K562 (cell line): ENCODE results near the gene SFI1.

ENCODE experiments used
- CHD2 ChIP-seq: IDR thresholded peaks from 2 replicates; pipeline ENCODE4 v1.6.1; 2011; ENCODE audit warnings: low read depth, low read length
- EGR1 ChIP-seq: fragments of 450-650 bp; conservative IDR thresholded peaks from 2 replicates; pipeline ENCODE4 v1.6.1; 2017; ENCODE audit warnings: mild to moderate bottlenecking
- ZBTB7A ChIP-seq: IDR thresholded peaks from 2 replicates; pipeline ENCODE4 v1.6.1; 2011; ENCODE audit warnings: low read depth, mild to moderate bottlenecking, low read length, moderate library complexity, borderline replicate concordance; ENCODE audit not compliant: control insufficient read depth
- ZNF124 ChIP-seq: sonication (generic); formaldehyde crosslinking; IDR thresholded peaks from 2 replicates; pipeline ENCODE4 v1.8.1; 2022; ENCODE audit warnings: missing genetic modification reagents
- TF ChIP-seq, protein P1 (sequence below): fragments of 200-800 bp; sonication (Bioruptor generic); IDR thresholded peaks from 2 replicates; pipeline ENCODE4 v1.6.1; 2016; ENCODE audit warnings: missing genetic modification characterization, missing compliant biosample characterization
- TF ChIP-seq, protein P2 (sequence below), 2 experiments: fragments of 450-650 bp; formaldehyde crosslinking in 1 of 2; IDR thresholded peaks; 2 replicates each; pipeline versions ENCODE4 v1.4.0 to v1.6.1; 2014 to 2020; ENCODE audit warnings: mild to moderate bottlenecking in 2 of 2, borderline replicate concordance in 1 of 2, low read depth in 1 of 2
- TF ChIP-seq, protein P3 (sequence below), 3 experiments: IDR thresholded peaks in 2 of 3; conservative IDR thresholded peaks in 1 of 3; 2 replicates each; pipeline ENCODE4 v1.5.1; 2011 to 2012; ENCODE audit warnings: low read length in 3 of 3, mild to moderate bottlenecking in 3 of 3, control low read depth in 2 of 3, improper control_type of control experiment in 1 of 3, inconsistent platforms in 1 of 3, low read depth in 1 of 3, mixed read lengths in 1 of 3, moderate library complexity in 1 of 3; ENCODE audit not compliant: insufficient read depth in 2 of 3

DNA sequence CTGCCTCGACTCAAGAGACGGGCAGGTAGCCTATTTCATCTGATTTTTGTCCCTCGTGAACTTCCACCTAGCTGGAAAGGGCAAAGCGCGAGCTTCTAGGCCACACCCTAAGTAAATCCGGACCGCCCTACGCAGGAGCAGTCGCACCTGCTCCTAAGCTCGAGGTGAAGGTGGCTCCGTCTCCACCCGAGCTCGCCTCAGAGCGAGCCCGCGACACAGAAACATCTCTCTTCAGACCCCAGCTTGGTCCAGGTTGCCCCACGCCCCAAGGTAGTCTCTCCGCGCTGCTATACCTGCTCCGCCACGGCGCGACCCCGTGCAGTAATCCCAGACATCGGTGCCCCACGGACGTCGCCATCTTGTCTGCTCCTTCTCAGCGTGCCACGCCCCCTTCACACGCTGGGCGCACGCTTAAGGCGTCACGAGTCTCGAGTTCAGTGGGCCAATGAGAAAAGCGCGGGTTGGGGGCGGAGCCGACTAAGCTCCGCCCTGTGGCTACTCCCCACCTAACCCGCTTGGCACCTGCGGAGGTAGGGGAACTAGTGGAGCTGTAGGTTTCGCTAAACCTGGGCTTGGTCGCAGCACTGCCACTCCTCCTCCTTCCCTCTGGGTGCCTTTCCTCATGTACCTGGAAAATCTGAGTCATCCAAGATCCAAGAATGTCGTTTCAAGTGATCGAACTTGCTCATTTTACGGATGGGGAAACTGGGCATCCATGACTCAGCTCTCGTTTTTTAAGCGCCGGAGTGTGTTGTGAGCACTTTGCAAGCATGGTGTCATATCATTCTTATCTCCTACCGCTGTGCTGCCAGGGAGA lies 165.7 kb downstream of the SFI1 start, which contains the start of gene PISD:
- TF ChIP-seq, protein P1, sequence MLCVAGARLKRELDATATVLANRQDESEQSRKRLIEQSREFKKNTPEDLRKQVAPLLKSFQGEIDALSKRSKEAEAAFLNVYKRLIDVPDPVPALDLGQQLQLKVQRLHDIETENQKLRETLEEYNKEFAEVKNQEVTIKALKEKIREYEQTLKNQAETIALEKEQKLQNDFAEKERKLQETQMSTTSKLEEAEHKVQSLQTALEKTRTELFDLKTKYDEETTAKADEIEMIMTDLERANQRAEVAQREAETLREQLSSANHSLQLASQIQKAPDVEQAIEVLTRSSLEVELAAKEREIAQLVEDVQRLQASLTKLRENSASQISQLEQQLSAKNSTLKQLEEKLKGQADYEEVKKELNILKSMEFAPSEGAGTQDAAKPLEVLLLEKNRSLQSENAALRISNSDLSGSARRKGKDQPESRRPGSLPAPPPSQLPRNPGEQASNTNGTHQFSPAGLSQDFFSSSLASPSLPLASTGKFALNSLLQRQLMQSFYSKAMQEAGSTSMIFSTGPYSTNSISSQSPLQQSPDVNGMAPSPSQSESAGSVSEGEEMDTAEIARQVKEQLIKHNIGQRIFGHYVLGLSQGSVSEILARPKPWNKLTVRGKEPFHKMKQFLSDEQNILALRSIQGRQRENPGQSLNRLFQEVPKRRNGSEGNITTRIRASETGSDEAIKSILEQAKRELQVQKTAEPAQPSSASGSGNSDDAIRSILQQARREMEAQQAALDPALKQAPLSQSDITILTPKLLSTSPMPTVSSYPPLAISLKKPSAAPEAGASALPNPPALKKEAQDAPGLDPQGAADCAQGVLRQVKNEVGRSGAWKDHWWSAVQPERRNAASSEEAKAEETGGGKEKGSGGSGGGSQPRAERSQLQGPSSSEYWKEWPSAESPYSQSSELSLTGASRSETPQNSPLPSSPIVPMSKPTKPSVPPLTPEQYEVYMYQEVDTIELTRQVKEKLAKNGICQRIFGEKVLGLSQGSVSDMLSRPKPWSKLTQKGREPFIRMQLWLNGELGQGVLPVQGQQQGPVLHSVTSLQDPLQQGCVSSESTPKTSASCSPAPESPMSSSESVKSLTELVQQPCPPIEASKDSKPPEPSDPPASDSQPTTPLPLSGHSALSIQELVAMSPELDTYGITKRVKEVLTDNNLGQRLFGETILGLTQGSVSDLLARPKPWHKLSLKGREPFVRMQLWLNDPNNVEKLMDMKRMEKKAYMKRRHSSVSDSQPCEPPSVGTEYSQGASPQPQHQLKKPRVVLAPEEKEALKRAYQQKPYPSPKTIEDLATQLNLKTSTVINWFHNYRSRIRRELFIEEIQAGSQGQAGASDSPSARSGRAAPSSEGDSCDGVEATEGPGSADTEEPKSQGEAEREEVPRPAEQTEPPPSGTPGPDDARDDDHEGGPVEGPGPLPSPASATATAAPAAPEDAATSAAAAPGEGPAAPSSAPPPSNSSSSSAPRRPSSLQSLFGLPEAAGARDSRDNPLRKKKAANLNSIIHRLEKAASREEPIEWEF (CRISPR knock-in tag) = no peak
- no peak for TF ChIP-seq ZBTB7A
- TF ChIP-seq, protein P2, sequence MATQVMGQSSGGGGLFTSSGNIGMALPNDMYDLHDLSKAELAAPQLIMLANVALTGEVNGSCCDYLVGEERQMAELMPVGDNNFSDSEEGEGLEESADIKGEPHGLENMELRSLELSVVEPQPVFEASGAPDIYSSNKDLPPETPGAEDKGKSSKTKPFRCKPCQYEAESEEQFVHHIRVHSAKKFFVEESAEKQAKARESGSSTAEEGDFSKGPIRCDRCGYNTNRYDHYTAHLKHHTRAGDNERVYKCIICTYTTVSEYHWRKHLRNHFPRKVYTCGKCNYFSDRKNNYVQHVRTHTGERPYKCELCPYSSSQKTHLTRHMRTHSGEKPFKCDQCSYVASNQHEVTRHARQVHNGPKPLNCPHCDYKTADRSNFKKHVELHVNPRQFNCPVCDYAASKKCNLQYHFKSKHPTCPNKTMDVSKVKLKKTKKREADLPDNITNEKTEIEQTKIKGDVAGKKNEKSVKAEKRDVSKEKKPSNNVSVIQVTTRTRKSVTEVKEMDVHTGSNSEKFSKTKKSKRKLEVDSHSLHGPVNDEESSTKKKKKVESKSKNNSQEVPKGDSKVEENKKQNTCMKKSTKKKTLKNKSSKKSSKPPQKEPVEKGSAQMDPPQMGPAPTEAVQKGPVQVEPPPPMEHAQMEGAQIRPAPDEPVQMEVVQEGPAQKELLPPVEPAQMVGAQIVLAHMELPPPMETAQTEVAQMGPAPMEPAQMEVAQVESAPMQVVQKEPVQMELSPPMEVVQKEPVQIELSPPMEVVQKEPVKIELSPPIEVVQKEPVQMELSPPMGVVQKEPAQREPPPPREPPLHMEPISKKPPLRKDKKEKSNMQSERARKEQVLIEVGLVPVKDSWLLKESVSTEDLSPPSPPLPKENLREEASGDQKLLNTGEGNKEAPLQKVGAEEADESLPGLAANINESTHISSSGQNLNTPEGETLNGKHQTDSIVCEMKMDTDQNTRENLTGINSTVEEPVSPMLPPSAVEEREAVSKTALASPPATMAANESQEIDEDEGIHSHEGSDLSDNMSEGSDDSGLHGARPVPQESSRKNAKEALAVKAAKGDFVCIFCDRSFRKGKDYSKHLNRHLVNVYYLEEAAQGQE (IDR thresholded peaks at IDR 0.05; ENCODE audit: borderline replicate concordance) = no peak
- TF ChIP-seq, protein P2 (CRISPR knock-in tag; IDR thresholded peaks at IDR 0.05; ENCODE audit: low read depth) = no peak
- TF ChIP-seq, protein P3, sequence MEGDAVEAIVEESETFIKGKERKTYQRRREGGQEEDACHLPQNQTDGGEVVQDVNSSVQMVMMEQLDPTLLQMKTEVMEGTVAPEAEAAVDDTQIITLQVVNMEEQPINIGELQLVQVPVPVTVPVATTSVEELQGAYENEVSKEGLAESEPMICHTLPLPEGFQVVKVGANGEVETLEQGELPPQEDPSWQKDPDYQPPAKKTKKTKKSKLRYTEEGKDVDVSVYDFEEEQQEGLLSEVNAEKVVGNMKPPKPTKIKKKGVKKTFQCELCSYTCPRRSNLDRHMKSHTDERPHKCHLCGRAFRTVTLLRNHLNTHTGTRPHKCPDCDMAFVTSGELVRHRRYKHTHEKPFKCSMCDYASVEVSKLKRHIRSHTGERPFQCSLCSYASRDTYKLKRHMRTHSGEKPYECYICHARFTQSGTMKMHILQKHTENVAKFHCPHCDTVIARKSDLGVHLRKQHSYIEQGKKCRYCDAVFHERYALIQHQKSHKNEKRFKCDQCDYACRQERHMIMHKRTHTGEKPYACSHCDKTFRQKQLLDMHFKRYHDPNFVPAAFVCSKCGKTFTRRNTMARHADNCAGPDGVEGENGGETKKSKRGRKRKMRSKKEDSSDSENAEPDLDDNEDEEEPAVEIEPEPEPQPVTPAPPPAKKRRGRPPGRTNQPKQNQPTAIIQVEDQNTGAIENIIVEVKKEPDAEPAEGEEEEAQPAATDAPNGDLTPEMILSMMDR (IDR thresholded peaks at IDR 0.05 in 2 of 3, conservative IDR thresholded peaks at IDR 0.05 in 1 of 3; ENCODE audit: insufficient read depth in 2 of 3, low read depth in 1 of 3, low read length in 3 of 3) = no peak
- TF ChIP-seq ZNF124 = no peak
- peak; percentile 27; the same call in 1 of the 2 replicates for TF ChIP-seq EGR1
- peak; percentile 51; the same call in 1 of the 2 replicates for TF ChIP-seq CHD2
